ENCODE results near the gene PHYH. TPM values are rescaled to one million over a fixed set of nuclear protein-coding genes. Genes with fewer than 3 reads are reported as not detected.
A peak's percentile ranks its signal among the peaks of the same experiment; 100 is the strongest.

PHYH gene
- total and polyA plus RNA-seq, 2 donors, result 7.7 to 18.1 TPM

DNA sequence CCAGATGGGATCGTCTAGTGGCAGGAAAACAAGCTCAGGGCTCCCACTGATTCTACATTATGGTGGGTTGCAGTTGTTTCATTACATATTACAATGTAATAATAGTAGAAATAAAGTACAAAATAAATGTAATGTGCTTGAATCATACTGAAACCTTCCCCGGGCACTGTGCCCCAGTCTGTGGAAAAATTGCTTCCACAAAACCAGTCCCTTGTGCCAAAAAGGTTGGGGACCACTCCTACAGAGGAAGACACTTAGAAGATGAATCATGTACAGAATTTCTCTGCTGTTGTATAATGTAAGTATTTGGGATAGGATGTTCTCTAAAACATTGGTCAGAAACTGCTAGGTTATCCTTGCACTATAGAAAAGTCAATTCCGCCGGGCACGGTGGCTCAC, 11.3 kb upstream of the PHYH start:
- DNase-seq (ENCODE audit: low read depth in 6 of 9, low spot score in 9 of 9), result no peak

DNA sequence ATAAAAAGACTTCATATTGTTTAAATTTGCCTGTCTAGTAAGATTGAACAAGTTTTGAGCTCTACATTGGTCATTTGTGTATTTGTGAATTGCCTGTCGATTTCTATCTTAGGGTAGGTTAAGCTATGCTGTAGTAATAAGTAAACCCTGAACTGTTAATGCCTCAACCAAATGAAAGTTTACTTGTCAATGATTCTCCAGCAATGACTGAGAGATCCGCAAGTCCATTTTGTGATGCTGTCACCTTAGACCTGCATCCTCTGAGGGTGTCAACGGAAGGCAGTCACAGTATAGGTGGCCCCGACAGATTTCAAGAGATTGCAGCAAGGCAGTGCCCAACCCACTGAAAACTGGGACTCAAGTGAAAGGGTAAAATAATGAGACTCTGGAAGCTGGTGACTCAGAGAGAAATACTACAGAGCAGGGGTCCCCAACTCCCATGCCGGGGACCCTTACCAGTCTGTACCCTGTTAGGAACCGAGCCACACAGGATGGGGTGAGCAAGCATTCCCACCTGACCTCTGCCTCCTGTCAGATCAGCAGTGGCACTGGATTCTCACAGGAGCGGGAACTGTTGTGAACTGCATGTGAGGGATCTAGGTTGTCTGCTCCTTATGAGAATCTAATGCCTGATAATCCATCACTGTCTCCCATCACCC, 10.8 kb upstream of the PHYH start:
- Histone ChIP-seq H3K4me1 (ENCODE audit: control insufficient read depth in 2 of 2, insufficient read depth in 2 of 2, low read length in 2 of 2) (no peaks in the 10 kb centered on the region), H3K9me3 (ENCODE audit: control insufficient read depth in 2 of 2, insufficient read depth in 1 of 2, low read length in 1 of 2) (no peaks in the 10 kb centered on the region), H3K27me3 (ENCODE audit: control insufficient read depth in 2 of 2, insufficient read depth in 1 of 2, low read length in 1 of 2) (no peaks in the 10 kb centered on the region), H3K4me3 (ENCODE audit: low read length in 2 of 2) (no peak overlapping the region), H3K36me3 (ENCODE audit: control insufficient read depth in 2 of 2, insufficient read depth in 2 of 2, low read length in 1 of 2) (no peaks in the 10 kb centered on the region), H3K27ac (ENCODE audit: low read depth in 1 of 2, low read length in 1 of 2) (no peak overlapping the region)
- WGBS, result 97% methylated on average over 7 of the region's 7 CpGs
- no peak for DNase-seq (ENCODE audit: low read depth in 6 of 9, low spot score in 9 of 9)

More for the DNA sequence above, 11.3 kb upstream of the PHYH start:
- Histone ChIP-seq H3K9me3 (ENCODE audit: control insufficient read depth in 2 of 2, insufficient read depth in 1 of 2, low read length in 1 of 2) (no peaks in the 10 kb centered on the region), H3K27me3 (ENCODE audit: control insufficient read depth in 2 of 2, insufficient read depth in 1 of 2, low read length in 1 of 2) (no peaks in the 10 kb centered on the region), H3K4me3 (ENCODE audit: low read length in 2 of 2) (no peak overlapping the region), H3K36me3 (ENCODE audit: control insufficient read depth in 2 of 2, insufficient read depth in 2 of 2, low read length in 1 of 2) (no peaks in the 10 kb centered on the region), H3K4me1 (ENCODE audit: control insufficient read depth in 2 of 2, insufficient read depth in 2 of 2, low read length in 2 of 2) (no peaks in the 10 kb centered on the region), H3K27ac (ENCODE audit: low read depth in 1 of 2, low read length in 1 of 2) (no peak overlapping the region)
- 95% methylated on average over 5 of the region's 5 CpGs for WGBS

DNA sequence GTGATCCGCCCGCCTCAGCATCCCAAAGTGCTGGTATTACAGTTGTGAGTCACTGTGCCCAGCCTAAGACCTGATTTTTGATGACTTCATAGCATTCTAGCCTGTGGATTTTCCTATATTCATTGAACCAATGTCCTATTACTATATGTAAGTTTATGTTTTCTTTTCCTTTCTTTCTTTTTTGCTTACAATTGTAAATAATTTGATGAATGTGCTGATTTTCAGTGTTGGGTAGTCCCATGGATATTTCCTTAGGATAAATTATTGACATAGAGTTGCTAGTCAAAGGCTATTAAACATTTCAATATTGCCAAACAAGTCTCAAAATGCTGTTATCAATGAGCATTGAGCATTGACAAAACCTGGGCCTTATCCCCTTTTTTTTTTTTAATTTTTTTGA, 9.9 kb upstream of the PHYH start:
- no peak overlapping the region for H3K4me3 ChIP-seq (ENCODE audit: low read length in 2 of 2)
- no peaks in the 10 kb centered on the region for H3K9me3 ChIP-seq (ENCODE audit: control insufficient read depth in 2 of 2, insufficient read depth in 1 of 2, low read length in 1 of 2)
- H3K36me3 ChIP-seq (ENCODE audit: control insufficient read depth in 2 of 2, insufficient read depth in 2 of 2, low read length in 1 of 2), result no peaks in the 10 kb centered on the region
- 99% methylated on average over 2 of the region's 2 CpGs for WGBS
- DNase-seq (ENCODE audit: low read depth in 6 of 9, low spot score in 9 of 9), result no peak
- no peaks in the 10 kb centered on the region for H3K27me3 ChIP-seq (ENCODE audit: control insufficient read depth in 2 of 2, insufficient read depth in 1 of 2, low read length in 1 of 2)
- no peaks in the 10 kb centered on the region for H3K4me1 ChIP-seq (ENCODE audit: control insufficient read depth in 2 of 2, insufficient read depth in 2 of 2, low read length in 2 of 2)
- no peak overlapping the region for H3K27ac ChIP-seq (ENCODE audit: low read depth in 1 of 2, low read length in 1 of 2)

DNA sequence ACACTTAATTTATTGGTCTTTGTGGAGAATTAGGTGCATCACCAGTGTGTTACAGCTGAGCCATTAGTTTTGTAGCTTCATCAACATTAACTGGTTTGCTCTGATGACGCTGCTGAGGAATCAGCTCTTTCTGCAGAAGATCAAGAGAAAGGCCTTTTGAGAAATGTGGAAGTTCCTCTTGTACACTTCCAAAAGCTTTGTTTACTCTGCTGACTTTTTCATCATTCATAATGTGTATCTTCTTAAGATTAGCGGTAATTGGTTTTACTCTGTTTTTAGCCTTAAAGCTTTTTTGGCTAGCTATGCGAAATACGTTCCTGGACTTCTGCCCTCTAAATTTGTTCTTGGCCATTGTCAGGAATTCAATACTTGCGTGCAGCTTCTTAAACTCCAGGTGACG, 8.2 kb upstream of the PHYH start:
- Histone ChIP-seq H3K36me3 (ENCODE audit: control insufficient read depth in 2 of 2, insufficient read depth in 2 of 2, low read length in 1 of 2) (no peaks in the 10 kb centered on the region), H3K27me3 (ENCODE audit: control insufficient read depth in 2 of 2, insufficient read depth in 1 of 2, low read length in 1 of 2) (no peaks in the 10 kb centered on the region), H3K4me1 (ENCODE audit: control insufficient read depth in 2 of 2, insufficient read depth in 2 of 2, low read length in 2 of 2) (no peaks in the 10 kb centered on the region), H3K9me3 (ENCODE audit: control insufficient read depth in 2 of 2, insufficient read depth in 1 of 2, low read length in 1 of 2) (no peaks in the 10 kb centered on the region), H3K27ac (ENCODE audit: low read depth in 1 of 2, low read length in 1 of 2) (no peak overlapping the region), H3K4me3 (ENCODE audit: low read length in 2 of 2) (no peak overlapping the region)
- 95% methylated on average over 6 of the region's 6 CpGs for WGBS
- no peak for DNase-seq (ENCODE audit: low read depth in 6 of 9, low spot score in 9 of 9)

DNA sequence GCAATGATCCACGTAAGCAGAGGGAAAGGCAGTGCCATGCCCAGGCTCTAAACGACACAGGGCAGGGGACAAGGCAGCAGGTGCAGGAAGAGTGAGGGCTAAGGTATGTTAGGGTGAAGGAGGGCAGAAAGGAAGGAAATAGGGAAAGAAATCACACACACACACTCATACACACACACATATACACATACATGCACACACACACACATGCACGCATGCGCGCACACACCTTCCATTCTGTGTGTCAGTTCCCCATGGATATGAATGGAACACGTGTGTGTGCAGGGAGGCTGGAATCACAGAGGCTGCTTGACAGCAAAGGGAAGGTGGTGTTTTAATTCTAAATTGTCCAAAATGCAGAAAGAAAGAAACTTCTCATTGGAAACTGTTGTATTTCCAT, 6.2 kb upstream of the PHYH start:
- no peak overlapping the region for H3K27ac ChIP-seq (ENCODE audit: low read depth in 1 of 2, low read length in 1 of 2)
- H3K4me3 ChIP-seq (ENCODE audit: low read length in 2 of 2), result no peak overlapping the region
- no peak for DNase-seq (ENCODE audit: low read depth in 6 of 9, low spot score in 9 of 9)
- no peaks in the 10 kb centered on the region for H3K9me3 ChIP-seq (ENCODE audit: control insufficient read depth in 2 of 2, insufficient read depth in 1 of 2, low read length in 1 of 2)
- 94% methylated on average over 6 of the region's 6 CpGs for whole genome bisulfite sequencing
- no peaks in the 10 kb centered on the region for H3K36me3 ChIP-seq (ENCODE audit: control insufficient read depth in 2 of 2, insufficient read depth in 2 of 2, low read length in 1 of 2)
- no peaks in the 10 kb centered on the region for H3K27me3 ChIP-seq (ENCODE audit: control insufficient read depth in 2 of 2, insufficient read depth in 1 of 2, low read length in 1 of 2)
- peaks cover 0 to 3% of the 10 kb centered on the region in 2 donors for H3K4me1 ChIP-seq (ENCODE audit: control insufficient read depth in 2 of 2, insufficient read depth in 2 of 2, low read length in 2 of 2)

DNA sequence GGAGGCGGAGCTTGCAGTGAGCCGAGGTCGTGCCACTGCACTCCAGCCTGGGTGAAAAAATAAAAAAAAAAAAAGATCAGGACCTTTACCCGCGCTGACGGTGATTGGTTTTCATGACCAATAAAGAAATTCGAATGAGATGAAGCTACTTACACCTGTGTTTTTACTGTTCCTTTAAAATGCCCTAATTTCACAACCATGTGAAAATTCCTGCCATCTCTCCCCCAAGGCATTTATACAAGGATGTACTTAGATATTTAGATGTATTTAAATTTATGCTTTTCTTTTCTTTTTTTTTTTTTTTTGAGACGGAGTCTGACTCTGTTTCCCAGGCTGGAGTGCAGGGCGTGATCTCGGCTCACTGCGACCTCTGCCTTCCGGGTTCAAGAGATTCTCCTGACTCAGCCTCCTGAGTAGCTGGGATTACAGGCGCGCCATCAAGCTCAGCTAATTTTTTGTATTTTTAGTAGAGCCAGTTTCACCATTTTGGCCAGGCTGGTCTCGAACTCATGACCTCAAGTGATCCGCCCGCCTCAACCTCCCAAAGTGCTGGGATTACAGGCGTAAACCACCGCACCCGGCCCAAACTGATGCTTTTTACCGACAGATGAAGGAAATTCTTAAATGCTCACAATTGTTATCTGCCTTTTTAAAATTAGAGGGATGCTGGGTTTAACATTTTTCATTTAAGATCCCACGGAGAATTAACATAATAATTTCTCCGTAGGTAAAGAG, 3.1 kb upstream of the PHYH start:
- H3K27me3 ChIP-seq (ENCODE audit: control insufficient read depth in 2 of 2, insufficient read depth in 1 of 2, low read length in 1 of 2), result peaks cover 0 to 14% of the 10 kb centered on the region in 2 donors
- WGBS, result 88% methylated on average over 23 of the region's 23 CpGs
- DNase-seq (ENCODE audit: low read depth in 6 of 9, low spot score in 9 of 9), result no peak
- no peak overlapping the region for H3K4me3 ChIP-seq (ENCODE audit: low read length in 2 of 2)
- H3K4me1 ChIP-seq (ENCODE audit: control insufficient read depth in 2 of 2, insufficient read depth in 2 of 2, low read length in 2 of 2), result peaks cover 7 to 13% of the 10 kb centered on the region in 2 donors
- H3K36me3 ChIP-seq (ENCODE audit: control insufficient read depth in 2 of 2, insufficient read depth in 2 of 2, low read length in 1 of 2), result no peaks in the 10 kb centered on the region
- H3K9me3 ChIP-seq (ENCODE audit: control insufficient read depth in 2 of 2, insufficient read depth in 1 of 2, low read length in 1 of 2), result no peaks in the 10 kb centered on the region
- H3K27ac ChIP-seq (ENCODE audit: low read depth in 1 of 2, low read length in 1 of 2), result no peak overlapping the region

DNA sequence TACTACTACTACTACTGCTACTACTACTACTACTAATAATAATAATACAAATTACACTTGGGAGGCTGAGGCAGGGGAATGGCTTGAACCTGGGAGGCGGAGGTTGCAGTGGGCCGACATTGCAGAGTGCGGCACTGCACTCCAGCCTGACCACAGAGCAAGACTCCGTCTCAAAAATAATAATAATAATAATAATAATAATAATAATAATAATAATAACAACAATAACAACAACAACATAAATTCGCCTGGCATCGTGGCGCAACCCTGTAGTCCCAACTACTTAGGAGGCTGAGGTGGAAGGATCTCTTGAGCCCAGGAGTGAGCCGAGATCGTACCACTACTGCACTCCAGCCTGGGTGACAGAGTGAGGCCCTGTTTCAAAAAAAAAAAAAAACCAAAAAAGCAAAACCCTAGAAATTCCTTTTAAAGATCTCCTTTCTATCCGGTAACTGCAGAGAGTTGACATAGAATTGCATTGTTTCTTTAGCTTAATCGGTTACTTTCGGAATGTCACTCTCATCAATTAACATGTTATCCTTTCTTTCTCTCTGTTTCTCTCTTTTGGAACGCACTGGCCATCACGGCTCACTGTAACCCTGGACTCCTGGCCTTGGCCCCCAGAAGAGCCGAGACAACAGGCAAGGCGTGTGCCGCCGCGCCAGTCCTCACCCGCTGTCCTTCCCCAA, 972 bp downstream of the PHYH start:
- Histone ChIP-seq H3K27me3 (ENCODE audit: control insufficient read depth in 2 of 2, insufficient read depth in 1 of 2, low read length in 1 of 2) (peaks cover 0 to 14% of the 10 kb centered on the region in 2 donors), H3K4me1 (ENCODE audit: control insufficient read depth in 2 of 2, insufficient read depth in 2 of 2, low read length in 2 of 2) (peaks cover 7 to 13% of the 10 kb centered on the region in 2 donors), H3K27ac (ENCODE audit: low read depth in 1 of 2, low read length in 1 of 2) (peak overlapping the region; percentile 7 to 60), H3K9me3 (ENCODE audit: control insufficient read depth in 2 of 2, insufficient read depth in 1 of 2, low read length in 1 of 2) (no peaks in the 10 kb centered on the region), H3K4me3 (ENCODE audit: low read length in 2 of 2) (peak overlapping the region; percentile 54 to 55), H3K36me3 (ENCODE audit: control insufficient read depth in 2 of 2, insufficient read depth in 2 of 2, low read length in 1 of 2) (no peaks in the 10 kb centered on the region)
- 61% methylated on average over 20 of the region's 20 CpGs for WGBS
- no peak for DNase-seq (ENCODE audit: low read depth in 6 of 9, low spot score in 9 of 9)

DNA sequence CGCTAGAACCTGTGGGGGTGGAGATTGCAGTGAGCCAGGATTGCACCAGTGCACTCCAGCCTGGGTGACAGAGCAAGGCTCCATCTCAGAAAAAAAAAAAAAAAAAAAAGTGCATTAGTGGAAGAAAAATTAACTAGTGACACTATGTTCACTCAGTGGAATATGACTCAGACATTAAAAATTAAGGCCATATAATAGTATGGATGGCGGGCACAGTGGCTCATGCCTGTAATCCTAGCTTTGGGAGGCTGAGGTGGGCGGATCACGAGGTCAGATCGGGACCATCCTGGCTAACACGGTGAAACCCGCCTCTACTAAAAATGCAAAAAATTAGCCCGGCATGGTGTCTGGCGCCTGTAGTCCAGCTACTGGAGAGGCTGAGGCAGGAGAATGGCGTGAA, 3.4 kb downstream of the PHYH start:
- Histone ChIP-seq H3K27me3 (ENCODE audit: control insufficient read depth in 2 of 2, insufficient read depth in 1 of 2, low read length in 1 of 2) (peaks cover 0 to 14% of the 10 kb centered on the region in 2 donors), H3K27ac (ENCODE audit: low read depth in 1 of 2, low read length in 1 of 2) (no peak overlapping the region), H3K36me3 (ENCODE audit: control insufficient read depth in 2 of 2, insufficient read depth in 2 of 2, low read length in 1 of 2) (no peaks in the 10 kb centered on the region), H3K4me3 (ENCODE audit: low read length in 2 of 2) (no peak overlapping the region), H3K4me1 (ENCODE audit: control insufficient read depth in 2 of 2, insufficient read depth in 2 of 2, low read length in 2 of 2) (peaks cover 7 to 10% of the 10 kb centered on the region in 2 donors), H3K9me3 (ENCODE audit: control insufficient read depth in 2 of 2, insufficient read depth in 1 of 2, low read length in 1 of 2) (no peaks in the 10 kb centered on the region)
- DNase-seq (ENCODE audit: low read depth in 6 of 9, low spot score in 9 of 9), result no peak
- 90% methylated on average over 10 of the region's 10 CpGs for WGBS

DNA sequence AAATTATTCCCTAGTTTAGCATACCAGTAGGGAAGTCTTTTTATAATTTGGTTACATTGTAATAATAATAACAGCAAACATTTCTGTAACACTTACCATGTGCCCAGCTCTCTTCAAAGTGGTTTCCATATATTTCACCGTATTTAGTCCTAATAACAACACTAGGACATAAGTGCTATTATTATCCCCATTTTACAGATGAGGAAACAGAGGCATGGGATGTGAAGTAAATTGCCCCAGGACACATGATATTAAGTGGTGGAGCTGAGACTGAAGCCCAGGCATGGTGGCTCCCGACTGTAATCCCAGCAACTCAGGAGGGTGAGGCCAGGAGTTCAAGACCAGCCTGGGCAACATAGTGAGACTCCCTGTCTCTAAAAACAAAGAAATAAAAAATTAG, 5.1 kb downstream of the PHYH start:
- WGBS, result 99% methylated on average over 2 of the region's 2 CpGs
- no peak overlapping the region for H3K4me3 ChIP-seq (ENCODE audit: low read length in 2 of 2)
- DNase-seq (ENCODE audit: low read depth in 6 of 9, low spot score in 9 of 9), result no peak
- H3K36me3 ChIP-seq (ENCODE audit: control insufficient read depth in 2 of 2, insufficient read depth in 2 of 2, low read length in 1 of 2), result no peaks in the 10 kb centered on the region
- H3K27ac ChIP-seq (ENCODE audit: low read depth in 1 of 2, low read length in 1 of 2), result no peak overlapping the region
- H3K9me3 ChIP-seq (ENCODE audit: control insufficient read depth in 2 of 2, insufficient read depth in 1 of 2, low read length in 1 of 2), result no peaks in the 10 kb centered on the region
- H3K27me3 ChIP-seq (ENCODE audit: control insufficient read depth in 2 of 2, insufficient read depth in 1 of 2, low read length in 1 of 2), result peaks cover 0 to 8% of the 10 kb centered on the region in 2 donors
- peaks cover 4 to 5% of the 10 kb centered on the region in 2 donors for H3K4me1 ChIP-seq (ENCODE audit: control insufficient read depth in 2 of 2, insufficient read depth in 2 of 2, low read length in 2 of 2)
